Measurements from ENCODE around the gene PRPF6. TPM values are rescaled to one million over a fixed set of nuclear protein-coding genes. Genes with fewer than 3 reads are reported as not detected.

Gene PRPF6
- total and polyA plus RNA-seq, 2 experiments from 2014 or later: 47.1 to 54.8 TPM

- Histone ChIP-seq H3K9me3 (ENCODE audit: low read depth) (no peaks in the 10 kb centered on the region), H3K79me2 (ENCODE audit: insufficient read depth) (no peaks in the 10 kb centered on the region), H3F3A (ENCODE audit: insufficient read depth) (no peaks in the 10 kb centered on the region), H3K9ac (no peak overlapping the region), H3K4me2 (ENCODE audit: unreplicated experiment) (no peak overlapping the region), H3K4me3 (no peak overlapping the region), H4K20me1 (ENCODE audit: insufficient read depth) (no peaks in the 10 kb centered on the region), H3K36me3 (ENCODE audit: low read depth) (peaks cover 28% of the 10 kb centered on the region; the same call in 1 of the 2 replicates), H2AFZ (no peak overlapping the region), H3K9me2 (ENCODE audit: insufficient read depth) (no peaks in the 10 kb centered on the region), H3K4me1 (ENCODE audit: insufficient read depth) (no peaks in the 10 kb centered on the region), H3K27ac (no peak overlapping the region), H3K27me3 (replicated peaks; ENCODE audit: insufficient read depth) (no peaks in the 10 kb centered on the region)
- in situ Hi-C loops (cut with MboI): no loop called here
- DNase-seq: no peak
- 93 to 94% methylated on average over 17 of the region's 17 CpGs for WGBS, 2 experiments (ENCODE audit: low coverage in 1 of 2, low lambda C conversion rate in 2 of 2, missing lambda C conversion rate in 2 of 2)
- TF ChIP-seq EZH2 (IDR thresholded peaks at IDR 0.05; ENCODE audit: insufficient read depth, poor library complexity, severe bottlenecking): no peak
- TF ChIP-seq EZH2phosphoT487 (IDR thresholded peaks at IDR 0.05; ENCODE audit: insufficient read depth, low read depth): no peak
These were observed 43.4 kb downstream of the PRPF6 start for GRCh38 chr20:64024141-64024990.

- H2AFZ ChIP-seq: no peak overlapping the region
- no peak for TF ChIP-seq EZH2phosphoT487 (IDR thresholded peaks at IDR 0.05; ENCODE audit: insufficient read depth, low read depth)
- no peak for TF ChIP-seq EZH2 (IDR thresholded peaks at IDR 0.05; ENCODE audit: insufficient read depth, poor library complexity, severe bottlenecking)
- H3K4me3 ChIP-seq: no peak overlapping the region
- H3K9me2 ChIP-seq (ENCODE audit: insufficient read depth): no peaks in the 10 kb centered on the region
- no peaks in the 10 kb centered on the region for H3K27me3 ChIP-seq (replicated peaks; ENCODE audit: insufficient read depth)
- H3F3A ChIP-seq (ENCODE audit: insufficient read depth): no peaks in the 10 kb centered on the region
- no peaks in the 10 kb centered on the region for H3K9me3 ChIP-seq (ENCODE audit: low read depth)
- no peaks in the 10 kb centered on the region for H3K4me1 ChIP-seq (ENCODE audit: insufficient read depth)
- H3K4me2 ChIP-seq (ENCODE audit: unreplicated experiment): no peak overlapping the region
- H3K79me2 ChIP-seq (ENCODE audit: insufficient read depth): no peaks in the 10 kb centered on the region
- 86 to 89% methylated on average over 18 of the region's 18 CpGs for WGBS, 2 experiments (ENCODE audit: low coverage in 1 of 2, low lambda C conversion rate in 2 of 2, missing lambda C conversion rate in 2 of 2)
- no peak overlapping the region for H3K9ac ChIP-seq
- no peak for DNase-seq
- H4K20me1 ChIP-seq (ENCODE audit: insufficient read depth): no peaks in the 10 kb centered on the region
- H3K27ac ChIP-seq: no peak overlapping the region
- in situ Hi-C loops (cut with MboI): no loop called here
- peaks cover 28% of the 10 kb centered on the region; the same call in 1 of the 2 replicates for H3K36me3 ChIP-seq (ENCODE audit: low read depth)
These were observed 44.3 kb downstream of the PRPF6 start for GRCh38 chr20:64025101-64025825.

GRCh38 chr20:64025826-64026412 lies 45.0 kb downstream of the PRPF6 start:
- no peaks in the 10 kb centered on the region for H3K79me2 ChIP-seq (ENCODE audit: insufficient read depth)
- WGBS, 2 experiments (ENCODE audit: low coverage in 1 of 2, low lambda C conversion rate in 2 of 2, missing lambda C conversion rate in 2 of 2): 61 to 64% methylated on average over 27 to 29 of the region's 29 CpGs
- H3K4me1 ChIP-seq (ENCODE audit: insufficient read depth): no peaks in the 10 kb centered on the region
- no peak overlapping the region for H3K9ac ChIP-seq
- H2AFZ ChIP-seq: no peak overlapping the region
- no peak for TF ChIP-seq EZH2 (IDR thresholded peaks at IDR 0.05; ENCODE audit: insufficient read depth, poor library complexity, severe bottlenecking)
- TF ChIP-seq EZH2phosphoT487 (IDR thresholded peaks at IDR 0.05; ENCODE audit: insufficient read depth, low read depth): no peak
- H3F3A ChIP-seq (ENCODE audit: insufficient read depth): no peaks in the 10 kb centered on the region
- H3K27ac ChIP-seq: no peak overlapping the region
- H4K20me1 ChIP-seq (ENCODE audit: insufficient read depth): no peaks in the 10 kb centered on the region
- peaks cover 28% of the 10 kb centered on the region; the same call in 1 of the 2 replicates for H3K36me3 ChIP-seq (ENCODE audit: low read depth)
- in situ Hi-C loops (cut with MboI): no loop called here
- H3K4me2 ChIP-seq (ENCODE audit: unreplicated experiment): no peak overlapping the region
- no peaks in the 10 kb centered on the region for H3K27me3 ChIP-seq (replicated peaks; ENCODE audit: insufficient read depth)
- H3K9me3 ChIP-seq (ENCODE audit: low read depth): no peaks in the 10 kb centered on the region
- no peak for DNase-seq
- H3K9me2 ChIP-seq (ENCODE audit: insufficient read depth): no peaks in the 10 kb centered on the region
- no peak overlapping the region for H3K4me3 ChIP-seq

DNA sequence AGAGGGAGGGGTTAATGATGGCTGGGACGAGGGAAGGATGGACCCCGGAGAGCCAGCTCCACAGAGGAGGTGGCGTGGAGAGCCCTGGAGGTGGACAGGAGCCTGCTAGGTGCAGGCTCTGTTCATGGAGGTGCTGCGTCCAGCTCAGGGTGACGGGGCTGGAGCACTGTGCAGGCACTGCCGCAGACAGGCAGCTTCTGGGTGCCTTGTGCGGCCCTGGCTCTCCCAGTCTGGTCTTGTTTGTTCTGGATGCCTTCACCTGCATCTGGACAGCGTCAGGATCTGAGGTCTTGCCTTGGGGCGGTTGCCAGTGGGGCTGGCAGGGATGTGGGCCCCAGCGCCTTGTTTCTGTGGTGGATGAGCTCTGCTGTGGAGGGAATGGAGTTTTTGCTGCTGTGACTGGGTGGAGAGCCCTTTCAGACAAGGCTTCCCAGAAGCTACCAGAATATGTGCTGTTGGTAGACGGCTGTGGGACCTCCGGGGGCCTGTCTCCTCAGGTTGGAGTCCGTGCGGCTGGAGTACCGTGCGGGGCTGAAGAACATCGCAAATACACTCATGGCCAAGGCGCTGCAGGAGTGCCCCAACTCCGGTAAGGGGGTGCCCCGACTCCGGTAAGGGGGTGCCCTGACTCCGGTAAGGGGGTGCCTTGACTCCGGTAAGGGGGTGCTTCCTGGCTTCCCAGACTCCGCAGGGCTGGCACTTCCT lies 47.2 kb downstream of the PRPF6 start:
- no peak overlapping the region for H2AFZ ChIP-seq
- TF ChIP-seq EZH2 (IDR thresholded peaks at IDR 0.05; ENCODE audit: insufficient read depth, poor library complexity, severe bottlenecking) (no peak), EZH2phosphoT487 (IDR thresholded peaks at IDR 0.05; ENCODE audit: insufficient read depth, low read depth) (no peak)
- H3K9me3 ChIP-seq (ENCODE audit: low read depth): no peaks in the 10 kb centered on the region
- H3K9me2 ChIP-seq (ENCODE audit: insufficient read depth): no peaks in the 10 kb centered on the region
- no peaks in the 10 kb centered on the region for H3K79me2 ChIP-seq (ENCODE audit: insufficient read depth)
- H3K4me2 ChIP-seq (ENCODE audit: unreplicated experiment): no peak overlapping the region
- WGBS, 2 experiments (ENCODE audit: low coverage in 1 of 2, low lambda C conversion rate in 2 of 2, missing lambda C conversion rate in 2 of 2): 93% methylated on average over 24 of the region's 24 CpGs
- no peak overlapping the region for H3K27ac ChIP-seq
- no peaks in the 10 kb centered on the region for H3K27me3 ChIP-seq (replicated peaks; ENCODE audit: insufficient read depth)
- no peaks in the 10 kb centered on the region for H3K4me1 ChIP-seq (ENCODE audit: insufficient read depth)
- no peaks in the 10 kb centered on the region for H4K20me1 ChIP-seq (ENCODE audit: insufficient read depth)
- in situ Hi-C loops (cut with MboI): no loop called here
- no peaks in the 10 kb centered on the region for H3F3A ChIP-seq (ENCODE audit: insufficient read depth)
- H3K36me3 ChIP-seq (ENCODE audit: low read depth): peaks cover 23% of the 10 kb centered on the region; the same call in 1 of the 2 replicates
- H3K4me3 ChIP-seq: no peak overlapping the region
- no peak for DNase-seq
- H3K9ac ChIP-seq: no peak overlapping the region
